ENCODE measurements around the gene CDKN2B.

DNA sequence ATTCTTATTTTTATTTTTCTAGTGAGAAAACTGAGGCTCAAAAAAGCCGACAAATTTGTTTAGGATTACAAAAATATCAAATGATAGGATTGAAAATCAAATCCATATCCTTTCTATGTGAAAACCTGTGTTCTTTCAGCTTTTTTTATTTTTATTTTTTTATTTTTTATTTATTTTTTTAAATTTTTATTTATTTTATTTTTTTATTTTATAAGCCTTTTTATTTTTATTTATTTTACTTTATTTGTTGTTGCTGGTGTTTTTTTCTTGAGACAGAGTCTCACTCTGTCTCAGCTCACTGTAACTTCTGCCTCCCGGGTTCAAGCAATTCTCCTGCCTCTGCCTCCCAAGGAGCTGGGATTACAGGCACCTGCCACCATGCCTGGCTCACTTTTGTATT lies 45.4 kb upstream of the CDKN2B start:
- TF ChIP-seq, protein P1, sequence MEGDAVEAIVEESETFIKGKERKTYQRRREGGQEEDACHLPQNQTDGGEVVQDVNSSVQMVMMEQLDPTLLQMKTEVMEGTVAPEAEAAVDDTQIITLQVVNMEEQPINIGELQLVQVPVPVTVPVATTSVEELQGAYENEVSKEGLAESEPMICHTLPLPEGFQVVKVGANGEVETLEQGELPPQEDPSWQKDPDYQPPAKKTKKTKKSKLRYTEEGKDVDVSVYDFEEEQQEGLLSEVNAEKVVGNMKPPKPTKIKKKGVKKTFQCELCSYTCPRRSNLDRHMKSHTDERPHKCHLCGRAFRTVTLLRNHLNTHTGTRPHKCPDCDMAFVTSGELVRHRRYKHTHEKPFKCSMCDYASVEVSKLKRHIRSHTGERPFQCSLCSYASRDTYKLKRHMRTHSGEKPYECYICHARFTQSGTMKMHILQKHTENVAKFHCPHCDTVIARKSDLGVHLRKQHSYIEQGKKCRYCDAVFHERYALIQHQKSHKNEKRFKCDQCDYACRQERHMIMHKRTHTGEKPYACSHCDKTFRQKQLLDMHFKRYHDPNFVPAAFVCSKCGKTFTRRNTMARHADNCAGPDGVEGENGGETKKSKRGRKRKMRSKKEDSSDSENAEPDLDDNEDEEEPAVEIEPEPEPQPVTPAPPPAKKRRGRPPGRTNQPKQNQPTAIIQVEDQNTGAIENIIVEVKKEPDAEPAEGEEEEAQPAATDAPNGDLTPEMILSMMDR (IDR thresholded peaks at IDR 0.05) = no peak
- TF ChIP-seq POLR2A (IDR thresholded peaks at IDR 0.05) = no peak

Measured in ovary (tissue), 3 donors.